K562 (cell line): Measurements from ENCODE around the gene EXOC7. TPM values are rescaled to one million over a fixed set of nuclear protein-coding genes. Genes with fewer than 3 reads are reported as not detected.

ENCODE experiments used
- ATAC-seq: fragments of 200-7000 bp; cut with Tn5 transposase; 3 replicates; pipeline ENCODE4 v1.9.1; 2020; ENCODE audit warnings: moderate library complexity
- BruUV-seq: library from RNA; stranded (reverse); fragments of 400-500 nt; replicated peaks from 2 replicates; lab custom pipeline; 2021; lab: Mats Ljungman, UMichigan
- CTCF ChIA-PET: fragments of 300-600 bp; formaldehyde crosslinking; extraction: SDS; loops from one replicate; lab custom pipeline; 2021; ENCODE audit warnings: low intra/inter-chr PET ratio; lab: Yijun Ruan, JAX
- POLR2A ChIA-PET: fragments of 300-600, 350-650 bp; sonication (Branson Sonifier 250); formaldehyde crosslinking; extraction: SDS; loops from one replicate; lab custom pipeline; 2021; ENCODE audit warnings: antibody characterized with exemption, inconsistent platforms; lab: Yijun Ruan, JAX
- DNase-seq, 4 experiments: peaks; one replicate each; pipeline versions ENCODE4 v3.0.0 to v3.0.0-alpha.2; 2011 to 2018; ENCODE audit warnings: low spot score in 3 of 4, mixed read lengths in 3 of 4; ENCODE audit errors: extremely low read depth in 1 of 4
- FAIRE-seq: peaks from 2 replicates; lab custom pipeline; 2011; peaks lifted over from hg19 to GRCh38; lab: Jason Lieb, UNC
- H2AFZ ChIP-seq: 2 replicates; pipeline ENCODE4 v1.6.0; 2011; ENCODE audit warnings: low read depth, low read length, control low read depth, inconsistent platforms
- H3K27ac ChIP-seq: fragments of 200-600 bp; 3 replicates; pipeline ENCODE4 v1.8.0; 2011; ENCODE audit warnings: low read depth, mild to moderate bottlenecking, control low read depth, inconsistent platforms, low read length, moderate library complexity, mixed read lengths; ENCODE audit errors: extremely low read depth
- H3K27me3 ChIP-seq, 2 experiments: fragments of 300-600 bp in 1 of 2; 2 replicates in 1 of 2; 3 replicates in 1 of 2; pipeline versions ENCODE4 v1.6.0 to v1.8.0; 2011; ENCODE audit warnings: inconsistent platforms in 2 of 2, low read length in 2 of 2, mild to moderate bottlenecking in 1 of 2, mixed read lengths in 1 of 2, moderate library complexity in 1 of 2; ENCODE audit not compliant: control insufficient read depth in 2 of 2, insufficient read depth in 2 of 2
- H3K36me3 ChIP-seq: fragments of 300-600 bp; 3 replicates; pipeline ENCODE4 v1.8.0; 2011; ENCODE audit warnings: mild to moderate bottlenecking, low read length, inconsistent platforms; ENCODE audit not compliant: control insufficient read depth, insufficient read depth
- H3K4me1 ChIP-seq, 2 experiments: fragments of 200-600 bp in 1 of 2; replicated peaks in 1 of 2; 2 replicates in 1 of 2; 3 replicates in 1 of 2; pipeline versions ENCODE4 v1.5.1 to v1.8.0; 2011; ENCODE audit warnings: inconsistent platforms in 2 of 2, low read length in 2 of 2, mild to moderate bottlenecking in 1 of 2, mixed read lengths in 1 of 2, moderate library complexity in 1 of 2; ENCODE audit not compliant: control insufficient read depth in 2 of 2, insufficient read depth in 2 of 2
- H3K4me2 ChIP-seq: 2 replicates; pipeline ENCODE4 v1.6.1; 2011; ENCODE audit warnings: low read length, control low read depth, inconsistent platforms, mixed read lengths; ENCODE audit not compliant: insufficient read depth
- H3K4me3 ChIP-seq: fragments of 200-600 bp; sonication (generic), shearing (Covaris generic); 2 replicates; pipeline ENCODE4 v1.5.1; 2016; ENCODE audit warnings: control low read depth, inconsistent platforms
- H3K79me2 ChIP-seq: fragments of 200-600 bp; 3 replicates; pipeline ENCODE4 v1.8.0; 2011; ENCODE audit warnings: low read length, inconsistent platforms; ENCODE audit not compliant: control insufficient read depth, insufficient read depth
- H3K9ac ChIP-seq, 2 experiments: 2 replicates each; pipeline versions ENCODE4 v1.6.0 to v1.6.1; 2011; ENCODE audit warnings: low read depth in 2 of 2, low read length in 2 of 2, control low read depth in 1 of 2, inconsistent platforms in 1 of 2, mild to moderate bottlenecking in 1 of 2, mixed read lengths in 1 of 2; ENCODE audit not compliant: insufficient read depth in 1 of 2
- H3K9me1 ChIP-seq: one replicate; pipeline ENCODE4 v1.6.0; 2011; ENCODE audit warnings: inconsistent platforms, mild to moderate bottlenecking, low read length, moderate library complexity; ENCODE audit not compliant: control insufficient read depth, insufficient read depth
- H3K9me3 ChIP-seq: replicated peaks from 2 replicates; pipeline ENCODE4 v1.5.1; 2011; ENCODE audit warnings: low read depth, low read length, inconsistent platforms; ENCODE audit not compliant: control insufficient read depth, insufficient read depth
- H4K20me1 ChIP-seq: replicated peaks from 2 replicates; pipeline ENCODE4 v1.6.1; 2011; ENCODE audit warnings: low read length, inconsistent platforms, mixed read lengths; ENCODE audit not compliant: control insufficient read depth, insufficient read depth
- ATF3 ChIP-seq, 2 experiments: fragments of 450-650 bp in 1 of 2; sonication (generic) in 1 of 2; formaldehyde crosslinking in 1 of 2; IDR thresholded peaks in 1 of 2; conservative IDR thresholded peaks in 1 of 2; 2 replicates each; pipeline versions ENCODE4 v1.6.1 to v1.8.1; 2016 to 2023; ENCODE audit warnings: mild to moderate bottlenecking in 2 of 2, moderate library complexity in 2 of 2, inconsistent platforms in 1 of 2, missing genetic modification reagents in 1 of 2
- EZH2 ChIP-seq: IDR thresholded peaks from 2 replicates; pipeline ENCODE4 v1.6.1; 2012; ENCODE audit warnings: low read depth, mild to moderate bottlenecking, inconsistent platforms, low read length, borderline replicate concordance
- GMEB1 ChIP-seq: fragments of 250-450 bp; sonication (Bioruptor Pico); IDR thresholded peaks from 2 replicates; pipeline ENCODE4 v1.4.0; 2020; ENCODE audit warnings: mild to moderate bottlenecking
- SIRT6 ChIP-seq: IDR thresholded peaks from one replicate; pipeline ENCODE4 v1.6.1; 2012; ENCODE audit warnings: low read depth, mild to moderate bottlenecking, control low read depth, inconsistent platforms, low read length, moderate library complexity
- WGBS: fragments of 100-300 bp; shearing (Covaris generic); methylation state at CpG from one replicate; pipeline ENCODE4 v1.1.6; 2016; ENCODE audit warnings: low coverage, mixed read lengths; ENCODE audit not compliant: insufficient coverage; ENCODE audit errors: missing lambda C conversion rate; 5-methylcytosine and 5-hydroxymethylcytosine counted together
- in situ Hi-C: fragments of 300-500 bp; cut with MboI; formaldehyde crosslinking; loops from 4 replicates; pipeline ENCODE4 v1.15.0; 2018; ENCODE audit warnings: inconsistent platforms, mixed read lengths
- intact Hi-C: fragments of 100-400 bp; cut with micrococcal nuclease; formaldehyde crosslinking; loops from 2 replicates; pipeline ENCODE4 v1.14.2; 2022
- polyA plus RNA-seq, 8 experiments: library from polyadenylated mRNA; depleted of rRNA in 4 of 8; stranded (reverse) in 5 of 8; unstranded in 3 of 8; fragments of >200 nt; fragmentation: Nextera tagmentation in 2 of 8; fragmentation: Illumina TruSeq in 1 of 8; extraction: Ambion mirVana in 2 of 8; extraction: Trizol in 1 of 8; gene quantifications; 2 replicates each; pipeline versions ENCODE4 v1.2.1 to v1.2.3, GENCODE V29; 2011 to 2014; ENCODE audit warnings: inconsistent platforms in 1 of 8, missing spikeins in 1 of 8
- total RNA-seq, 7 experiments: library from RNA; depleted of rRNA in 6 of 7; stranded (reverse); fragments of >200 nt in 6 of 7; fragmentation: Illumina TruSeq in 2 of 7; extraction: Trizol in 2 of 7; gene quantifications; 2 replicates each; pipeline versions ENCODE4 v1.2.1 to v1.2.3, GENCODE V29; 2011 to 2021; ENCODE audit warnings: low replicate concordance in 1 of 7

EXOC7 gene
- total and polyA plus RNA-seq, 9 of the 15 experiments (the other 6 are each of a cell fraction or from before 2014, with no cell fraction given): 18.6 to 57.0 (median 35.0) TPM

DNA sequence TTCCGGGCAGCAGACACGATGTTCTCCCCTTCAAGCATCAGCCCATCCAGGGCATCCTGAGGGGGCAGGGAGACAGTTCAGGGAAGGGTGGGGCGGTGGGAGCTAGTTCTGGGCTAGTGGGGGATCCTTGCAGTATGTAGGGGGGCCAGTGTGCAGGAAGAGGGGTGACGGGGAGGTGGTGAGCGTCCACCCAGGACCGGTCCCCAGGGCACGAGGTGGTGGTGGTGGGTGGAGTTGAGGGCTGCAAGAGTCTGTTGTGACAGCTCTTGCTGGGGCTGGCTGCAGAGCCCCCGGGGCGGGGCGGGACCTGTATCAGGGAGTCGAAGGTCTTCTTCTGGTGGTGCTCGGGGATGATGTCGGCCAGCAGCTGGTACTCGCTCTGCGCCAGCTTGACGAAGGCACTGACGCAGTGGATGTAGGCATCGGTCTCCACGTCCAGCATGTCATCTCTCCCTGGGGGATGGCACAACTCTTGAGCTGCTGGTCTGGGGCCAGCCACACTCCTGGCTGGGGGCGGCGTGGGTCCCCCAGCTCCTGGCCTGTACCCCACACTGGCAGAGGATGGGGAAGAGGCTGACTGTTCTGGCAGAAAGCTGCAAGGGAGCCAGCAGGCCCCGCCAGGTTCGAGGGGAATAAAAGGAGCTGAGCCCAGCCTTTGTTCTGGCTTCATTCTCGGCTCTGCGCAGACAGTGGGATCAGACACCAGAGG lies 14.6 kb downstream of the EXOC7 start:
- Histone ChIP-seq H2AFZ (no peak overlapping the region), H3K4me3 (no peak overlapping the region), H3K4me2 (no peak overlapping the region), H3K9me1 (no peaks in the 10 kb centered on the region), H3K9me3 (no peaks in the 10 kb centered on the region), H3K27me3 (no peaks in the 10 kb centered on the region), H3K36me3 (peaks cover 84% of the 10 kb centered on the region; the same call in 2 of the 3 replicates), H4K20me1 (0 out of 2 replicates have a peak, but pooled peaks cover 4% of the 10 kb centered on the region), H3K79me2 (no peaks in the 10 kb centered on the region), H3K27ac (no peak overlapping the region), H3K9ac (no peak overlapping the region; a peak in 1 of 4 replicates), H3K4me1 (peaks cover 0 to 8% of the 10 kb centered on the region in 2 experiments; a peak in 1 of 5 replicates)
- DNase-seq (no peak), ATAC-seq (no peak), FAIRE-seq (no peak)
- POLR2A ChIA-PET: interaction anchor here (0.6 to 0.9 kb wide), 3 partner anchors 10 to 52 kb away, joined by 3 read pairs; partner anchors contain the start of genes FOXJ1, SRP68 and ZACN
- intact Hi-C loops: no loop called here
- in situ Hi-C loops: no loop called here
- no TSS peak for BruUV-seq
- CTCF ChIA-PET: no interaction called here
- WGBS: 93% methylated on average over 21 of the region's 25 CpGs
- TF ChIP-seq GMEB1 (CRISPR knock-in tag): no peak
- TF ChIP-seq SIRT6: no peak
- TF ChIP-seq ATF3 (IDR thresholded peaks at IDR 0.05): no peak
- no peak for TF ChIP-seq ATF3 (CRISPR knock-in tag; conservative IDR thresholded peaks at IDR 0.05)
- no peak for TF ChIP-seq EZH2
